GM13976 (cell line): ENCODE measurements around the gene ZPR1.

ENCODE experiments used
- DNase-seq: peaks from one replicate; pipeline ENCODE4 v3.0.0; 2012; ENCODE audit warnings: low spot score
- in situ Hi-C: fragments of 300-500 bp; cut with MboI; formaldehyde crosslinking; loops from one replicate; pipeline ENCODE4 v1.12.0; 2022; ENCODE audit warnings: low sequenced_read_pairs, mixed read lengths, inconsistent platforms; ENCODE audit not compliant: unreplicated experiment
- TF ChIP-seq, protein P1 (sequence below): IDR thresholded peaks from 2 replicates; pipeline ENCODE4 v1.5.1; 2012; ENCODE audit warnings: borderline replicate concordance, mild to moderate bottlenecking; ENCODE audit not compliant: insufficient read depth; ENCODE audit errors: extremely low read depth, missing control alignments, control extremely low read depth

ZPR1 gene

DNA sequence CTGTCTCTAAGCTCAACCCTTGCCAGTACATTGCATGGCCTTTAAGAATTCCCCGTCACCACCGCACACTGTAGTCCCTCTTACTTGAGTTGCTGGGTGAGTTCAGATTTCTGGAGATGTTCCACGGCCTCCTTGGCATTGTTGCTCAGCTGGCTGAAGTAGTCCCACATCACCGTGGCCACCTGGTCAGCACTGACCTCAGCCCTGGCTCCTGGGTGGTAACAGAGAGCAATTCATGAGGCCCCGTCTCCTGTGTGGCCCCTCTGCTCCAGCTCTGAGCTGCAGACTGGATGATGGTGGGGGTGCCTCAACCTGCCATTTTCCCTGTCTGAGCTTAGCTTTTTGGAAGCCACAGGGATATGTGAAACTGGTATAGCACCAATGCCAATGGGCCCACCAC, 34.8 kb upstream of the ZPR1 start:
- in situ Hi-C loops, result no loop called here
- TF ChIP-seq, protein P1, sequence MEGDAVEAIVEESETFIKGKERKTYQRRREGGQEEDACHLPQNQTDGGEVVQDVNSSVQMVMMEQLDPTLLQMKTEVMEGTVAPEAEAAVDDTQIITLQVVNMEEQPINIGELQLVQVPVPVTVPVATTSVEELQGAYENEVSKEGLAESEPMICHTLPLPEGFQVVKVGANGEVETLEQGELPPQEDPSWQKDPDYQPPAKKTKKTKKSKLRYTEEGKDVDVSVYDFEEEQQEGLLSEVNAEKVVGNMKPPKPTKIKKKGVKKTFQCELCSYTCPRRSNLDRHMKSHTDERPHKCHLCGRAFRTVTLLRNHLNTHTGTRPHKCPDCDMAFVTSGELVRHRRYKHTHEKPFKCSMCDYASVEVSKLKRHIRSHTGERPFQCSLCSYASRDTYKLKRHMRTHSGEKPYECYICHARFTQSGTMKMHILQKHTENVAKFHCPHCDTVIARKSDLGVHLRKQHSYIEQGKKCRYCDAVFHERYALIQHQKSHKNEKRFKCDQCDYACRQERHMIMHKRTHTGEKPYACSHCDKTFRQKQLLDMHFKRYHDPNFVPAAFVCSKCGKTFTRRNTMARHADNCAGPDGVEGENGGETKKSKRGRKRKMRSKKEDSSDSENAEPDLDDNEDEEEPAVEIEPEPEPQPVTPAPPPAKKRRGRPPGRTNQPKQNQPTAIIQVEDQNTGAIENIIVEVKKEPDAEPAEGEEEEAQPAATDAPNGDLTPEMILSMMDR, result no peak
- no peak for DNase-seq

DNA sequence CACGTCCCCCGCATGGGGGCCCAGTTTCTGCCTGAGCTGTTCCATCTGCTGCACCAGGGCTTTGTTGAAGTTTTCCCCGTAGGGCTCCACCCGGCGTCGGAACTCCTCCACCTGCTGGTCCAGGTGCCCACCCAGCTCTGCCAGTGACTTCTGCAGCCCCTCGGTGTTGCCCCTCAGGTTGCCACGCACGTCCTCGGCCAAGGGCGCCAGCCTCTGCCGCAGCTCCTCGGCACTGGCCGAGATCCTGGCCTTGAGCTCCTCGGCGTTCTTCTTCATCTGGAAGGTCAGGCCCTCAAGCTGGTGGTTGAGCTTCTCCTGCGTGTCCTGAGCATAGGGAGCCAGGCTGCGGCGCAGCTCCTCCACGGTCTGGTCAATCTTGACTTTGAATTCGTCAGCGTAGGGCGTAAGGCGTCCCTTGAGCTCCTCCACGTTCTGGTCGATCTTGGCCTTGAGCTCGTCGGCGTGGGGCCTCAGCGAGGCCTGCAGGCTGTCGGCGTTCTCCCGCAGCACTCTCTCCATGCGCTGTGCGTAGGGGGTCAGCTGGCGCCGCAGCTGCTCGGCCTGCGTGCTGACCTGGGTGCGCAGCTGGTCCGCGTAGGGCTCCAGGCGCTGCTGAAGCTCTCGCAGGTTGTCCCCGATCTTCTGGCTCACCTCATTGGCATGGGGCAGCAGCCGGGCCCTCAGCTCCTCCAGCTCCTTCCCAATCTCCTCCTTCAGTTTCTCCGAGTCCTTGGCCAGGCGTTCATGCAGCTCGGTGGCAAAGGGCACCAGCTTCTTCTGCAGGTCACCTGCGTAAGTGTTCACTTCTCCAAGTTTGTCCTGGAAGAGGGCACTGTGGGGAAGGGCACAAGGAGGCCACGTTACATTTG, 33.5 kb upstream of the ZPR1 start:
- no peak for DNase-seq
- in situ Hi-C loops, result no loop called here
- TF ChIP-seq, protein P1, result no peak

- TF ChIP-seq, protein P1, result no peak
- DNase-seq, result no peak
- in situ Hi-C loops, result no loop called here
These were observed 31.2 kb upstream of the ZPR1 start for GRCh38 chr11:116819049-116819448.

- TF ChIP-seq, protein P1, result no peak
- in situ Hi-C loops, result no loop called here
- DNase-seq, result no peak
These were observed 26.7 kb upstream of the ZPR1 start for GRCh38 chr11:116814502-116814901.

GRCh38 chr11:116813781-116814471, 26.1 kb upstream of the ZPR1 start:
- TF ChIP-seq, protein P1, result no peak
- no peak for DNase-seq
- in situ Hi-C loops, result no loop called here

- DNase-seq, result no peak
- in situ Hi-C loops, result no loop called here
- TF ChIP-seq, protein P1, result no peak
These were observed 25.3 kb upstream of the ZPR1 start for GRCh38 chr11:116813170-116813569.
